Activated T-cell treated with anti-CD3 and anti-CD28 coated beads, Interleukin-2, amount 50 U/mL, for 4 hours (primary cell): ENCODE data around the gene APBA1. TPM values are rescaled to one million over a fixed set of nuclear protein-coding genes. Genes with fewer than 3 reads are reported as not detected.

Source experiments
- ATAC-seq, 2 donors: fragments of 200-7000 bp; cut with Tn5 transposase; one replicate each; pipeline ENCODE4 v1.10.0; 2021
- DNase-seq: peaks from one replicate; pipeline ENCODE4 v3.0.0-alpha.2; 2020
- H3K27me3 Mint-ChIP-seq: one replicate; pipeline ENCODE4 v1.8.0; 2021; ENCODE audit warnings: low read depth, mixed read lengths
- H3K36me3 Mint-ChIP-seq: one replicate; pipeline ENCODE4 v1.8.0; 2022; ENCODE audit warnings: mixed read lengths; ENCODE audit not compliant: insufficient read depth
- H3K4me1 Mint-ChIP-seq: one replicate; pipeline ENCODE4 v1.8.0; 2021; ENCODE audit warnings: low read depth, mixed read lengths
- H3K4me3 Mint-ChIP-seq: one replicate; pipeline ENCODE4 v1.8.0; 2021; ENCODE audit warnings: mild to moderate bottlenecking, moderate library complexity, mixed read lengths
- H3K9me3 Mint-ChIP-seq: one replicate; pipeline ENCODE4 v1.8.0; 2021; ENCODE audit warnings: mixed read lengths
- total RNA-seq, 3 donors: library from RNA; stranded (reverse); gene quantifications; one replicate each; pipeline ENCODE4 v1.2.1, GENCODE V29; 2021

The APBA1 gene
- total RNA-seq, 3 donors from 2014 or later = 0.05 to 0.11 (median 0.05) TPM

GRCh38 chr9:69495296-69495695, 176.9 kb downstream of the APBA1 start:
- ATAC-seq = no peak
- H3K4me1 Mint-ChIP-seq = no peaks in the 10 kb centered on the region
- no peak for DNase-seq
- H3K4me3 Mint-ChIP-seq = no peak overlapping the region
- no peaks in the 10 kb centered on the region for H3K27me3 Mint-ChIP-seq
- no peaks in the 10 kb centered on the region for H3K36me3 Mint-ChIP-seq
- H3K9me3 Mint-ChIP-seq = no peaks in the 10 kb centered on the region

- Mint-ChIP-seq H3K27me3 (no peaks in the 10 kb centered on the region), H3K9me3 (no peaks in the 10 kb centered on the region), H3K36me3 (no peaks in the 10 kb centered on the region), H3K4me1 (no peaks in the 10 kb centered on the region), H3K4me3 (no peak overlapping the region)
- ATAC-seq (no peak), DNase-seq (no peak)
Measured at GRCh38 chr9:69494763-69495162, 177.4 kb downstream of the APBA1 start.

- no peak for ATAC-seq
- no peak overlapping the region for H3K4me3 Mint-ChIP-seq
- H3K36me3 Mint-ChIP-seq = no peaks in the 10 kb centered on the region
- DNase-seq = no peak
- no peaks in the 10 kb centered on the region for H3K4me1 Mint-ChIP-seq
- no peaks in the 10 kb centered on the region for H3K9me3 Mint-ChIP-seq
- H3K27me3 Mint-ChIP-seq = no peaks in the 10 kb centered on the region
Measured at GRCh38 chr9:69494208-69494607, 178.0 kb downstream of the APBA1 start.

GRCh38 chr9:69486498-69486897, 185.7 kb downstream of the APBA1 start:
- Mint-ChIP-seq H3K9me3 (no peaks in the 10 kb centered on the region), H3K36me3 (no peaks in the 10 kb centered on the region), H3K27me3 (no peaks in the 10 kb centered on the region), H3K4me1 (no peaks in the 10 kb centered on the region), H3K4me3 (no peak overlapping the region)
- ATAC-seq (no peak), DNase-seq (no peak)

GRCh38 chr9:69485466-69485865, 186.7 kb downstream of the APBA1 start:
- Mint-ChIP-seq H3K36me3 (no peaks in the 10 kb centered on the region), H3K27me3 (no peaks in the 10 kb centered on the region), H3K9me3 (no peaks in the 10 kb centered on the region), H3K4me3 (no peak overlapping the region), H3K4me1 (no peaks in the 10 kb centered on the region)
- DNase-seq = no peak
- no peak for ATAC-seq

- Mint-ChIP-seq H3K36me3 (no peaks in the 10 kb centered on the region), H3K9me3 (no peaks in the 10 kb centered on the region), H3K4me1 (no peaks in the 10 kb centered on the region), H3K27me3 (no peaks in the 10 kb centered on the region), H3K4me3 (no peak overlapping the region)
- no peak for DNase-seq
- no peak for ATAC-seq
Measured at GRCh38 chr9:69483886-69484422, 188.2 kb downstream of the APBA1 start.

GRCh38 chr9:69476797-69477196, 195.4 kb downstream of the APBA1 start:
- H3K36me3 Mint-ChIP-seq = no peaks in the 10 kb centered on the region
- DNase-seq (no peak), ATAC-seq (no peak)
- H3K4me1 Mint-ChIP-seq = peaks cover 32% of the 10 kb centered on the region
- peak overlapping the region; percentile 11 for H3K4me3 Mint-ChIP-seq
- peaks cover 5% of the 10 kb centered on the region for H3K27me3 Mint-ChIP-seq
- H3K9me3 Mint-ChIP-seq = no peaks in the 10 kb centered on the region

- H3K4me1 Mint-ChIP-seq = peaks cover 32% of the 10 kb centered on the region
- ATAC-seq = no peak
- no peak for DNase-seq
- H3K36me3 Mint-ChIP-seq = no peaks in the 10 kb centered on the region
- H3K9me3 Mint-ChIP-seq = no peaks in the 10 kb centered on the region
- H3K27me3 Mint-ChIP-seq = peaks cover 5% of the 10 kb centered on the region
- peak overlapping the region; percentile 5 for H3K4me3 Mint-ChIP-seq
Measured at GRCh38 chr9:69476016-69476415, 196.2 kb downstream of the APBA1 start.

- Mint-ChIP-seq H3K36me3 (no peaks in the 10 kb centered on the region), H3K4me3 (peak overlapping the region; percentile 37), H3K4me1 (peaks cover 32% of the 10 kb centered on the region), H3K27me3 (peaks cover 5% of the 10 kb centered on the region), H3K9me3 (no peaks in the 10 kb centered on the region)
- no peak for DNase-seq
- ATAC-seq = peak in 1 of 2 donors; percentile 69
Measured at GRCh38 chr9:69474821-69475220, 197.3 kb downstream of the APBA1 start.

- Mint-ChIP-seq H3K36me3 (no peaks in the 10 kb centered on the region), H3K27me3 (peaks cover 5% of the 10 kb centered on the region), H3K4me1 (peaks cover 32% of the 10 kb centered on the region), H3K9me3 (no peaks in the 10 kb centered on the region), H3K4me3 (no peak overlapping the region)
- no peak for DNase-seq
- ATAC-seq = no peak
Measured at GRCh38 chr9:69472101-69472620, 200.0 kb downstream of the APBA1 start.

GRCh38 chr9:69471433-69471832, 200.7 kb downstream of the APBA1 start:
- ATAC-seq = no peak

GRCh38 chr9:69470186-69470977, 201.8 kb downstream of the APBA1 start:
- Mint-ChIP-seq H3K36me3 (no peaks in the 10 kb centered on the region), H3K27me3 (peaks cover 3% of the 10 kb centered on the region), H3K4me1 (peaks cover 16% of the 10 kb centered on the region), H3K9me3 (no peaks in the 10 kb centered on the region), H3K4me3 (no peak overlapping the region)
- no peak for DNase-seq
- ATAC-seq = no peak

More at GRCh38 chr9:69471433-69471832, 200.7 kb downstream of the APBA1 start:
- Mint-ChIP-seq H3K4me3 (no peak overlapping the region), H3K9me3 (no peaks in the 10 kb centered on the region), H3K4me1 (peaks cover 26% of the 10 kb centered on the region), H3K27me3 (peaks cover 3% of the 10 kb centered on the region), H3K36me3 (no peaks in the 10 kb centered on the region)
- DNase-seq = no peak

- peaks cover 4% of the 10 kb centered on the region for H3K4me1 Mint-ChIP-seq
Measured at GRCh38 chr9:69469136-69469535, 203.0 kb downstream of the APBA1 start.

GRCh38 chr9:69468380-69468779, 203.8 kb downstream of the APBA1 start:
- ATAC-seq (no peak), DNase-seq (no peak)
- Mint-ChIP-seq H3K9me3 (no peaks in the 10 kb centered on the region), H3K4me3 (no peak overlapping the region), H3K4me1 (no peaks in the 10 kb centered on the region), H3K36me3 (no peaks in the 10 kb centered on the region), H3K27me3 (peaks cover 3% of the 10 kb centered on the region)

More at GRCh38 chr9:69469136-69469535, 203.0 kb downstream of the APBA1 start:
- no peaks in the 10 kb centered on the region for H3K9me3 Mint-ChIP-seq
- H3K4me3 Mint-ChIP-seq = no peak overlapping the region
- H3K36me3 Mint-ChIP-seq = no peaks in the 10 kb centered on the region
- no peak for DNase-seq
- ATAC-seq = no peak
- peaks cover 3% of the 10 kb centered on the region for H3K27me3 Mint-ChIP-seq

GRCh38 chr9:69466151-69466550, 206.0 kb downstream of the APBA1 start:
- DNase-seq = no peak
- no peaks in the 10 kb centered on the region for H3K4me1 Mint-ChIP-seq
- H3K9me3 Mint-ChIP-seq = no peaks in the 10 kb centered on the region
- ATAC-seq = no peak
- no peaks in the 10 kb centered on the region for H3K27me3 Mint-ChIP-seq
- H3K4me3 Mint-ChIP-seq = no peak overlapping the region
- H3K36me3 Mint-ChIP-seq = no peaks in the 10 kb centered on the region
